Measurements from ENCODE around the gene FICD.

Gene FICD

GRCh38 chr12:108505129-108505528 is 9.9 kb upstream of the FICD start:
- DNase-seq, result no peak

GRCh38 chr12:108507971-108508642 is 7.0 kb upstream of the FICD start:
- DNase-seq, result no peak

GRCh38 chr12:108509806-108510205 is 5.3 kb upstream of the FICD start:
- DNase-seq, result no peak

DNA sequence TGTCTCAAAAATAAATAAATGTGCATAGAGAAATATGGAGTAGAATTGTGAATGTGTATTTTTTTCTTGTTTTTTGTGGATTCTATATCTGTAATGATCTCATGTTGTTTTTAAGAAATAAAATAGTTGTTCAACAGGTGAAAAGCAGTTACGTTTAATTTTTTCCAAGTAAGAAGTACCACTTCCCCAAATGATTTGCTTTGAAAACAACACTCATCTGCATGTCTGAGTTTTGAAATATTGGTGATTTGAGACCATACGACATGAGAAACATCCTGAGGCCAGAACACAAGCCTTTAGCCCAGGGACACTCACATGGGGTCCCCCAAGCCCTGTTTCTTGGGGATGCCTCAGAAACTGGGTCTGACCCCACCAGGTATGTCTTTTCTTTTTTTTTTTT is 4.2 kb upstream of the FICD start:
- no peak for DNase-seq

DNA sequence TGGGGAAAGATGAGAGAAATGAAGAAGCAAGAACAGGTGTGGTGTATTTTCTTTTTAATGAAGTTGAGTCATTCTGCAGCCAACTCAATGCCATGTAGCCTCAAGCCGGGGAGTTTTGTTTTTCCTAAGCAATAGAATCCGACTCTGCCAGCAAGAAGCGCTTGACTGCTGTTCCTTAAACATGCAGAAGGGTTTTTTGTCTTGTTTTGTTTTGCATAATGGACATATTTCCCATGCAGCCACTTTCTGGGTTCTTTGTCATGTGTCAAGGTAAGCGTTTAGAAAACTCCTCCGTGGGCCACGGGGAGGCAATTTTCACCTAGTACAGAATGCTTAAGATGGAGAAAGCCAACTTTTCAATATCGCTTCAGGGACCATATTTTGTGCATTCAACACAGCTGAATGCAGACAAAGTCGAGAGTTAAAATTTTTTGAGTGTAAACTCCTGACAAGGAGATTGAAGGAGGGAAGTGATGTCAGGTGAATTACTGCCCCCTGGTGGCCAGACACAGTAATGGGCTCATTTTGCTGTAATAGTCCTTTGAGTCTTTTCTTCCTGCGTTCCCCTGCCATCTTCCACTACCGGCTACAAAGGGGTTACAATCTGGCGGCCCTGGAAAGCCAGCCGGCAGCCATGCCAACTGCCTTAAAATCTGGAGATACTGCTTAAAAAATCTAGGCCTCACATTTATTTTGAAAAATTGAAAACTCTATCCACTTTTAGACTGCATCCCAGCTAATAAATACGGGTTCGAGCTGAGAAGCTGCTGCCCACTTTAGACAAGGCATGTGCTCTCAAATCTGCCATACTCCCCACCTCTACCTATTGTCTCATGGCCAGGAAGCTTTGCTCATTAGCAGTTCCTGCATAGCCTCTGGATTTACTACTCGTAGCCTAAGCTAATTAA is 3.2 kb upstream of the FICD start:
- DNase-seq, result peak; percentile 87

- DNase-seq, result no peak
These were observed 557 bp upstream of the FICD start for GRCh38 chr12:108514468-108514972.

DNA sequence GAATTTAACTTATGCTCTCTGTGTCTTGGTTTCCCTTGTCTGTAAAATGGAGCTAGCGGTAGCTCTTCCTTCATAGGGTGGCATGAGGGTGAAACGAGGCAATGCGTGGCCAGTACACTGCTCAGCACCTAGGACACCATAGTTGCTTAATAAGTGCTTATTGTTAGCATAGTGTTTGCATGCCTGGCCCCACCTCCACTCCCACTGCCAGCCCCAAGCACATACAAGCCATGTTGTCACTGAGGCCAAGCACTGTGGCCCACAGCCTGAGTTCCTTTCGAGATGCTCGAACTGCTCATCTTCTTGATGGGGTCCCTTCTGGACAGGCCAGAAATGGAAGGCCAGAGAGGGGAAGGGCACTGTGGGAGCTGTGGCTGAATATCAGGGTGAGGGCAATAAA is 839 bp downstream of the FICD start:
- no peak for DNase-seq

DNA sequence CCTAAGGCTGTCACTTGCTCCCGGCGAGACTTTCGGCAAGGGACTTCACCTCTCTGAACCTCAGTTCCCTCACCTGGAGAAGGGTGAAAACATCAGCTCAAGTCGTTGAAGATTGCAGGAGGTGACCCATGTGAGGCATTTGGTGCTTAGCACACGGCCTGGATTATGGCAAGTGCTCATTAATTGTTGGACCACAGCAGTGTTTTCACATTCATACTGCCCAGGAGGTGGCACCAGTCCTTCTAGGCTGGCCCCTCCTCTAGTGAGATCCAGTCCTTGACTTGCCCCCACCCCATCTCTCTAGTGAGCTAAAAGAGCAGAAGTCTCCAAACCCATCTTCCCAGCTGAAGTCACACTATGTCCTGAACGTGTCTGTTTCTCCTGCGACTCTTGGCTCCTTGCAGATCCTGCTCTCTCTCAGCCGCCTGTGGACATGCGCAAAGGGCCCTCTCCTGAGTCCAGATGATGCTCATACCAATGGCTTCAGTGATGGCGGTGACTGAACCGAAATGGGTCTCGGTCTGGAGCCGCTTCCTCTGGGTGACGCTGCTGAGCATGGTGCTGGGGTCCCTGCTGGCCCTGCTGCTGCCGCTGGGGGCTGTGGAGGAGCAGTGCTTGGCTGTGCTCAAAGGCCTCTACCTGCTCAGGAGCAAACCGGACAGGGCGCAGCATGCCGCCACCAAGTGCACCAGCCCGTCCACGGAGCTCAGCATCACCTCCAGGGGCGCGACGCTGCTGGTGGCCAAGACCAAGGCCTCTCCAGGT is 1.6 kb downstream of the FICD start:
- no peak for DNase-seq

GRCh38 chr12:108517288-108518100 is 2.4 kb downstream of the FICD start:
- DNase-seq, result no peak

DNA sequence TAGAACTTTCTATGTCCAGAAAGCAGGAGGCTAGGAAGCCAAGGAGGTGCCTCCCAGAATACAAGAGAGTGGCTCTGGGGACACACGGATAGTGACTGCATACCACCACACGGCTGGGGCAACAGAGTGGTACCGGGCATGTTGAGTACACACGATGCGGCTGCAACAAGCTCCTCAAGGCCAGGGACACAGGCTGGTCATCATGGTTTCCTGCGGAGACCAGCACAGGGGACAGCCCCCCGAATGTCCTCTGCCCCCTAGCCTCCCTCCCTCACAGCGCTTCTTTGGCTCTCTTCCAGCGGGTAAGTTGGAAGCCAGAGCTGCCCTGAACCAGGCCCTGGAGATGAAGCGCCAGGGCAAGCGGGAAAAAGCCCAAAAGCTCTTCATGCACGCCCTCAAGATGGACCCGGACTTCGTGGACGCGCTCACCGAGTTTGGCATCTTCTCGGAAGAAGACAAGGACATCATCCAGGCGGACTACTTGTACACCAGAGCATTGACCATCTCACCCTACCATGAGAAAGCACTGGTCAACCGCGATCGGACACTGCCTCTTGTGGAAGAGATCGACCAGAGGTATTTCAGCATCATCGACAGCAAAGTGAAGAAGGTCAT is 3.1 kb downstream of the FICD start:
- DNase-seq, result no peak

GRCh38 chr12:108518716-108519496 is 3.8 kb downstream of the FICD start:
- no peak for DNase-seq

GRCh38 chr12:108519558-108519957 is 4.5 kb downstream of the FICD start:
- peak; percentile 18 for DNase-seq

DNA sequence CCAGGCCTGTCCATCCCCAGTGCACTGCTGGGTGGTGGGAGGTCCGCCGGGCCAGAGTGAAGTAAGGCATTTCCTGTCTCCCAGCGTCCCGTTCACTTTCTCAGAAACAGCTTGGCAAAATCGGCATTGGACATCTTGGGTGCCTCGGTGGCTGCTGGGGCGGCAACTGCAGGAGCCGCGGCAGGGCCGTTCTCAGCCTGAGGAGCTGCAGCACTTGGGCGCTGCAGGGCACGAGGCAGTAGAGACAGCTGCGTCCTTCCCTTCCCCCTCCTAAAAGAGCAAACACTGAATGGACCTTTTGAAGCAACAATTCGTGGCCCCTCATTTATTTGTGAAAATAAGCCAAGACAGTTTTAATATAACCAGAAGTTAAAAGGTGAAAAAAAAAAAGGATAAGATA is 8.3 kb downstream of the FICD start:
- no peak for DNase-seq

GRCh38 chr12:108525681-108526080 is 10.6 kb downstream of the FICD start:
- no peak for DNase-seq

DNA sequence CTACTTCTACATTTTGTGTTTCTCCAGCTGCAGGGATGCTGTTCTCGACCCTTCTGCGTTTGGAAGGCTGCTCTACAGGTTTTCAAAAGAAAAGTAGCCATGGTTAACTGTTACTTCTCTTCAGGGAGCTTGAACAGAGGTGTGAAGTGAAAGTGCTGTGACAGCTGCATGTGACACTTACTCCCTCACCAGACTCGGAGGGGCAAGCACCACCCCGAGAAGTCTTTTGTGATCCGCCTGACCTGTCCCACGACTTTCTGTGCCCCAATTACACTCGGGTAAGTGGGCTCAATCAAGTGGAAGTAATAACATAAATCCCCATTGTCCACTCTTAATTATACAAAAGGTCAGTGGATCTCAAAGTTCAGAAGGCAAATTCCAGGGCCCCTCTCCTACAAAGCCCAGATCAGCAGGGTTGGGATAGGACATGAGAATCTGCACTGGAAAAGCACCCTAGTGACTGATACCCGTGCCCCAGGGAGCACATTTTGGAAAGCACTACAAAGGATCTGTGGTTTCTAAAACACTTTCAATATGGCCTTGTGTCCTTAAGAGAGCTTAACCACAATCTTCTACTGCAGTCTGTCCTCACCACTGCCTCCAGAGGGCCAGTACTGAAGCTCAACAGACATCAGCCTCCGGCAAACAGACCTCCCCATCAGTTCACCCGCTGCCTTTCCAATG is 11.5 kb downstream of the FICD start:
- DNase-seq, result no peak

- no peak for DNase-seq
These were observed 12.1 kb downstream of the FICD start for GRCh38 chr12:108527166-108527496.

- no peak for DNase-seq
These were observed 15.1 kb downstream of the FICD start for GRCh38 chr12:108530161-108530560.

GRCh38 chr12:108531929-108532848 is 17.1 kb downstream of the FICD start:
- no peak for DNase-seq

- DNase-seq, result no peak
These were observed 23.1 kb downstream of the FICD start for GRCh38 chr12:108538146-108538545.

Measured in CD4-positive, alpha-beta T cell treated with Interleukin-17A for 4 hours (primary cell).